K562 (cell line): ENCODE measurements around the gene HSFX3. TPM values are rescaled to one million over a fixed set of nuclear protein-coding genes. Genes with fewer than 3 reads are reported as not detected.
"Not testable (repeated sequence)": the region's sequence is repeated elsewhere in the genome, so short reads cannot be mapped to it uniquely, and the experiment has no call there.

Experiments
- ATAC-seq: fragments of 200-7000 bp; cut with Tn5 transposase; 3 replicates; pipeline ENCODE4 v1.9.1; 2020; ENCODE audit warnings: moderate library complexity
- BruUV-seq: library from RNA; stranded (reverse); fragments of 400-500 nt; replicated peaks from 2 replicates; lab custom pipeline; 2021; lab: Mats Ljungman, UMichigan
- CTCF ChIA-PET: fragments of 300-600 bp; formaldehyde crosslinking; extraction: SDS; loops from one replicate; lab custom pipeline; 2021; ENCODE audit warnings: low intra/inter-chr PET ratio; lab: Yijun Ruan, JAX
- POLR2A ChIA-PET: fragments of 300-600, 350-650 bp; sonication (Branson Sonifier 250); formaldehyde crosslinking; extraction: SDS; loops from one replicate; lab custom pipeline; 2021; ENCODE audit warnings: antibody characterized with exemption, inconsistent platforms; lab: Yijun Ruan, JAX
- DNase-seq, 4 experiments: peaks; one replicate each; pipeline versions ENCODE4 v3.0.0 to v3.0.0-alpha.2; 2011 to 2018; ENCODE audit warnings: low spot score in 3 of 4, mixed read lengths in 3 of 4; ENCODE audit errors: extremely low read depth in 1 of 4
- FAIRE-seq: peaks from 2 replicates; lab custom pipeline; 2011; peaks lifted over from hg19 to GRCh38; lab: Jason Lieb, UNC
- H2AFZ ChIP-seq: 2 replicates; pipeline ENCODE4 v1.6.0; 2011; ENCODE audit warnings: low read depth, low read length, control low read depth, inconsistent platforms
- H3K27ac ChIP-seq: fragments of 200-600 bp; 3 replicates; pipeline ENCODE4 v1.8.0; 2011; ENCODE audit warnings: low read depth, mild to moderate bottlenecking, control low read depth, inconsistent platforms, low read length, moderate library complexity, mixed read lengths; ENCODE audit errors: extremely low read depth
- H3K27me3 ChIP-seq, 2 experiments: fragments of 300-600 bp in 1 of 2; 2 replicates in 1 of 2; 3 replicates in 1 of 2; pipeline versions ENCODE4 v1.6.0 to v1.8.0; 2011; ENCODE audit warnings: inconsistent platforms in 2 of 2, low read length in 2 of 2, mild to moderate bottlenecking in 1 of 2, mixed read lengths in 1 of 2, moderate library complexity in 1 of 2; ENCODE audit not compliant: control insufficient read depth in 2 of 2, insufficient read depth in 2 of 2
- H3K36me3 ChIP-seq: fragments of 300-600 bp; 3 replicates; pipeline ENCODE4 v1.8.0; 2011; ENCODE audit warnings: mild to moderate bottlenecking, low read length, inconsistent platforms; ENCODE audit not compliant: control insufficient read depth, insufficient read depth
- H3K4me1 ChIP-seq, 2 experiments: fragments of 200-600 bp in 1 of 2; replicated peaks in 1 of 2; 2 replicates in 1 of 2; 3 replicates in 1 of 2; pipeline versions ENCODE4 v1.5.1 to v1.8.0; 2011; ENCODE audit warnings: inconsistent platforms in 2 of 2, low read length in 2 of 2, mild to moderate bottlenecking in 1 of 2, mixed read lengths in 1 of 2, moderate library complexity in 1 of 2; ENCODE audit not compliant: control insufficient read depth in 2 of 2, insufficient read depth in 2 of 2
- H3K4me2 ChIP-seq: 2 replicates; pipeline ENCODE4 v1.6.1; 2011; ENCODE audit warnings: low read length, control low read depth, inconsistent platforms, mixed read lengths; ENCODE audit not compliant: insufficient read depth
- H3K4me3 ChIP-seq: fragments of 200-600 bp; sonication (generic), shearing (Covaris generic); 2 replicates; pipeline ENCODE4 v1.5.1; 2016; ENCODE audit warnings: control low read depth, inconsistent platforms
- H3K79me2 ChIP-seq: fragments of 200-600 bp; 3 replicates; pipeline ENCODE4 v1.8.0; 2011; ENCODE audit warnings: low read length, inconsistent platforms; ENCODE audit not compliant: control insufficient read depth, insufficient read depth
- H3K9ac ChIP-seq, 2 experiments: 2 replicates each; pipeline versions ENCODE4 v1.6.0 to v1.6.1; 2011; ENCODE audit warnings: low read depth in 2 of 2, low read length in 2 of 2, control low read depth in 1 of 2, inconsistent platforms in 1 of 2, mild to moderate bottlenecking in 1 of 2, mixed read lengths in 1 of 2; ENCODE audit not compliant: insufficient read depth in 1 of 2
- H3K9me1 ChIP-seq: one replicate; pipeline ENCODE4 v1.6.0; 2011; ENCODE audit warnings: inconsistent platforms, mild to moderate bottlenecking, low read length, moderate library complexity; ENCODE audit not compliant: control insufficient read depth, insufficient read depth
- H3K9me3 ChIP-seq: replicated peaks from 2 replicates; pipeline ENCODE4 v1.5.1; 2011; ENCODE audit warnings: low read depth, low read length, inconsistent platforms; ENCODE audit not compliant: control insufficient read depth, insufficient read depth
- H4K20me1 ChIP-seq: replicated peaks from 2 replicates; pipeline ENCODE4 v1.6.1; 2011; ENCODE audit warnings: low read length, inconsistent platforms, mixed read lengths; ENCODE audit not compliant: control insufficient read depth, insufficient read depth
- ARID1B ChIP-seq: fragments of 450-650 bp; IDR thresholded peaks from 2 replicates; pipeline ENCODE4 v1.6.1; 2016; ENCODE audit warnings: antibody characterized with exemption, mild to moderate bottlenecking, inconsistent platforms
- CREM ChIP-seq: IDR thresholded peaks from 2 replicates; pipeline ENCODE4 v1.6.1; 2014; ENCODE audit warnings: antibody characterized with exemption, low read depth
- FOXK2 ChIP-seq, 2 experiments: fragments of 450-650 bp; IDR thresholded peaks in 1 of 2; conservative IDR thresholded peaks in 1 of 2; 2 replicates each; pipeline ENCODE4 v1.6.1; 2016; ENCODE audit warnings: low read depth in 2 of 2, mild to moderate bottlenecking in 1 of 2
- MTA1 ChIP-seq: fragments of 450-650 bp; IDR thresholded peaks from 2 replicates; pipeline ENCODE4 v1.6.1; 2017; ENCODE audit warnings: borderline replicate concordance
- ZEB2 ChIP-seq: fragments of 450-650 bp; IDR thresholded peaks from 2 replicates; pipeline ENCODE4 v1.6.1; 2016
- WGBS: fragments of 100-300 bp; shearing (Covaris generic); methylation state at CpG from one replicate; pipeline ENCODE4 v1.1.6; 2016; ENCODE audit warnings: low coverage, mixed read lengths; ENCODE audit not compliant: insufficient coverage; ENCODE audit errors: missing lambda C conversion rate; 5-methylcytosine and 5-hydroxymethylcytosine counted together
- in situ Hi-C: fragments of 300-500 bp; cut with MboI; formaldehyde crosslinking; loops from 4 replicates; pipeline ENCODE4 v1.15.0; 2018; ENCODE audit warnings: inconsistent platforms, mixed read lengths
- intact Hi-C: fragments of 100-400 bp; cut with micrococcal nuclease; formaldehyde crosslinking; loops from 2 replicates; pipeline ENCODE4 v1.14.2; 2022
- polyA plus RNA-seq, 8 experiments: library from polyadenylated mRNA; depleted of rRNA in 4 of 8; stranded (reverse) in 5 of 8; unstranded in 3 of 8; fragments of >200 nt; fragmentation: Nextera tagmentation in 2 of 8; fragmentation: Illumina TruSeq in 1 of 8; extraction: Ambion mirVana in 2 of 8; extraction: Trizol in 1 of 8; gene quantifications; 2 replicates each; pipeline versions ENCODE4 v1.2.1 to v1.2.3, GENCODE V29; 2011 to 2014; ENCODE audit warnings: inconsistent platforms in 1 of 8, missing spikeins in 1 of 8
- total RNA-seq, 7 experiments: library from RNA; depleted of rRNA in 6 of 7; stranded (reverse); fragments of >200 nt in 6 of 7; fragmentation: Illumina TruSeq in 2 of 7; extraction: Trizol in 2 of 7; gene quantifications; 2 replicates each; pipeline versions ENCODE4 v1.2.1 to v1.2.3, GENCODE V29; 2011 to 2021; ENCODE audit warnings: low replicate concordance in 1 of 7

The HSFX3 gene
- total and polyA plus RNA-seq, 9 of the 15 experiments (the other 6 are each of a cell fraction or from before 2014, with no cell fraction given): 0.08 to 0.10 TPM; not detected in 7

DNA sequence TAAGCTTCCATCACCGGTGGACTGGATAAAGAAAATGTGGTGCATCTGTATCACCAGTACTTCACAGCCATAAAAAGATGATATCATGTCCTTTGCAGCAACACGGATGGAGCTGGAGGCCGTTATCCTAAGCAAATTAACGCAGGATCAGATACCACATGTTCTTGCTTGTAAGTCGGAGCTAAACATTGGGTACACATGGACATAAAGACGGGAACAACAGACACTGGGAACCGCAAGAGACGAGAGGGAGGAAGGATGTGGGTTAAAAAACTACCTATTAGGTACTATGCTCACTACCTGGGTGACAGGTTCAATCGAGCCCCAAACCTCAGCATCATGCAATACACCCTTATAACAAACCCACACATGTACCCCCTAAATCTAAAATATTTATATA is 28.3 kb downstream of the HSFX3 start:
- Histone ChIP-seq H3K4me2 (no peak overlapping the region), H3K9me1 (no peaks in the 10 kb centered on the region), H3K9ac (no peak overlapping the region), H3K27me3 (no peaks in the 10 kb centered on the region), H3K36me3 (no peaks in the 10 kb centered on the region), H3K79me2 (no peaks in the 10 kb centered on the region), H3K9me3 (no peaks in the 10 kb centered on the region), H3K4me3 (no peak overlapping the region), H2AFZ (0 out of 2 replicates have a peak overlapping the region, but pooled peaks have one; percentile 36), H3K4me1 (peaks cover 4 to 12% of the 10 kb centered on the region in 2 experiments; a peak in 4 of 5 replicates), H3K27ac (no peak overlapping the region), H4K20me1 (no peaks in the 10 kb centered on the region)
- intact Hi-C loops (no loop called here), in situ Hi-C loops (loop anchor here (25.0 kb wide), 1 partner anchor 116 kb away; the partner anchor contains the start of gene TMEM185A)
- FAIRE-seq (no peak), DNase-seq (no peak), ATAC-seq (no peak)
- POLR2A ChIA-PET: interaction anchor here (1.0 kb wide), 1 partner anchor 9 kb away, joined by 4 read pairs; no protein-coding TSS in a partner anchor
- whole genome bisulfite sequencing: 16% methylated on average over 9 of the region's 9 CpGs
- no TSS peak for BruUV-seq
- CTCF ChIA-PET: no interaction called here
- TF ChIP-seq ZEB2: no peak

DNA sequence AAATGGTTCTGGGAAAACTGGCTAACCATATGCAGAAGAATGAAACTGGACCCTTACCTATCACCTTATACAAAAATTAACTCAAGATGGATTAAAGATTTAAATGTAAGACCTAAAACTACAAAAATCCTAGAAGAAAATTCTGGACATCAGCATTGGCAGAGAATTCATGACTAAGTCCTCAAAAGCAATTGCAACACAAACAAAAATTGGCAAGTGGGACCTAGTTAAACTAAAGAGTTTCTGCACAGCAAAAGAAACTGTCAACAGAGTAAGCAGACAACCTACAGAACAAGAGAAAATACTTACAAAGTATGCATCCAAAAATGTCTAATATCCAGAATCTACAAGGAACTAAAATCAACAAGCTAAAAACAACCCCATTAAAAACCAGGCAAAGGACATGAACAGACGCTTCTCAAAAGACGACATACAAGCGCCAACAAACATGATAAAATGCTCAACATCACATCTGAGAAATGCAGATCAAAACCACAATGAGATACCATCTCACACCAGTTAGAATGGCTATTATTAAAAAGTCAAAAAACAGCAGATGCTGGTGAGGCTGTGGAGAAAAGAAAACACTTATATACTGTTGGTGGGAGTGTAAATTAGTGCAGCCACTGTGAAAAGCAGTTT is 29.0 kb downstream of the HSFX3 start:
- POLR2A ChIA-PET, DNase-seq, H3K9me1 ChIP-seq, H3K27ac ChIP-seq, H3K27me3 ChIP-seq, H3K9ac ChIP-seq, H3K79me2 ChIP-seq, H3K36me3 ChIP-seq, intact Hi-C loops, H4K20me1 ChIP-seq, H3K4me3 ChIP-seq, ATAC-seq, FAIRE-seq, CTCF ChIA-PET, H3K9me3 ChIP-seq, BruUV-seq, H3K4me2 ChIP-seq: not testable (repeated sequence)
- in situ Hi-C loops: loop anchor here (25.0 kb wide), 1 partner anchor 117 kb away; the partner anchor contains the start of gene TMEM185A
- TF ChIP-seq ARID1B: 0 out of 2 replicates have a peak, but pooled peaks have one; percentile 14
- 0 out of 4 replicates have a peak, but pooled peaks of 1 of the 2 experiments have one; percentile 20 for TF ChIP-seq FOXK2 (conservative IDR thresholded peaks at IDR 0.05 in 1 of 2, IDR thresholded peaks at IDR 0.05 in 1 of 2; ENCODE audit: low read depth in 2 of 2)
- TF ChIP-seq CREM: peak; percentile 59
- 0 out of 2 replicates have a peak, but pooled peaks have one; percentile 61 for TF ChIP-seq MTA1
- Histone ChIP-seq H2AFZ (peak overlapping the region; percentile 36; the same call in 1 of the 2 replicates), H3K4me1 (peaks cover 7 to 11% of the 10 kb centered on the region in 2 experiments)
- 8% methylated on average over 3 of the region's 3 CpGs for WGBS
